ENCODE results near the gene ECHS1. TPM values are rescaled to one million over a fixed set of nuclear protein-coding genes. Genes with fewer than 3 reads are reported as not detected.

ECHS1 gene
- total and polyA plus RNA-seq, 2 donors (not counting 1 experiment from before 2014, with no cell fraction given) = 19.3 to 29.5 TPM

- Histone ChIP-seq H3K27me3 (replicated peaks in 1 of 4; ENCODE audit: control extremely low read depth in 1 of 4, control insufficient read depth in 3 of 4, insufficient read depth in 4 of 4, low read length in 3 of 4) (no peaks in the 10 kb centered on the region), H3K36me3 (replicated peaks in 1 of 2; ENCODE audit: control extremely low read depth in 1 of 2, control insufficient read depth in 1 of 2, extremely low read depth in 1 of 2, insufficient read depth in 2 of 2, low read length in 1 of 2) (peaks cover 0 to 25% of the 10 kb centered on the region in 2 experiments), H3K9ac (ENCODE audit: low read length) (peak within 1 kb of the TSS; percentile 82), H3K4me2 (replicated peaks; ENCODE audit: low read depth, low read length, poor library complexity, severe bottlenecking) (peak within 1 kb of the TSS; percentile 95), H4K20me1 (ENCODE audit: control insufficient read depth, insufficient read depth, low read length, poor library complexity, severe bottlenecking) (peaks cover 29% of the 10 kb centered on the region), H3K79me2 (ENCODE audit: control insufficient read depth, insufficient read depth, low read length) (peaks cover 41% of the 10 kb centered on the region), H3K27ac (ENCODE audit: low read length in 2 of 2) (peak within 1 kb of the TSS in 1 of 2 donors; percentile 71), H2AFZ (ENCODE audit: insufficient read depth, low read depth, low read length, poor library complexity, severe bottlenecking) (peak within 1 kb of the TSS; percentile 93), H3K9me3 (ENCODE audit: control extremely low read depth in 1 of 3, control insufficient read depth in 2 of 3, insufficient read depth in 1 of 3, low read length in 2 of 3) (peaks cover 0 to 3% (median 0%) of the 10 kb centered on the region in 3 donors), H3K4me1 (ENCODE audit: control insufficient read depth in 2 of 2, insufficient read depth in 2 of 2, low read length in 2 of 2) (peaks cover 30 to 38% of the 10 kb centered on the region in 2 donors), H3K4me3 (ENCODE audit: control extremely low read depth in 1 of 5, extremely low read depth in 1 of 5, insufficient read depth in 1 of 5, low read depth in 2 of 5, low read length in 4 of 5) (peak within 1 kb of the TSS; percentile 63 to 88 (median 78))
- Mint-ChIP-seq H3K9me3 (ENCODE audit: insufficient read depth) (no peaks in the 10 kb centered on the region), H3K27ac (peak within 1 kb of the TSS; percentile 91), H3K27me3 (no peaks in the 10 kb centered on the region), H3K4me3 (peak within 1 kb of the TSS; percentile 91), H3K4me1 (peaks cover 40% of the 10 kb centered on the region)
- 2% methylated on average over 67 of the region's 78 CpGs for WGBS (ENCODE audit: insufficient coverage)
- ChIA-PET CTCF (interaction anchor here (1.3 kb wide), 1 partner anchor 23 kb away, joined by 4 read pairs; no protein-coding TSS in a partner anchor), POLR2A (interaction anchor here (0.8 kb wide), 1 partner anchor 10 kb away, joined by 4 read pairs; no protein-coding TSS in a partner anchor)
- intact Hi-C loops (cut with micrococcal nuclease) = loop anchor here (1.0 kb wide), 2 partner anchors 10 to 15 kb away; partner anchors contain the start of gene MTG1
- DNase-seq (peak; percentile 87), ATAC-seq (ENCODE audit: low read depth) (peak; percentile 57)
- TF ChIP-seq EZH2 (IDR thresholded peaks at IDR 0.05; ENCODE audit: borderline replicate concordance, insufficient read depth, low read depth, low read length, poor library complexity, severe bottlenecking) (no peak), CTCF (IDR thresholded peaks at IDR 0.05) (no peak)
Measured at GRCh38 chr10:133379152-133379800, 6.1 kb upstream of the ECHS1 start, which contains the start of gene PAOX. TSS of gene PAOX (plus strand) at chr10:133379262. CDS start at chr10:133379317, 55 bp downstream.

Data from B cell (primary cell).